GM12872 (cell line): ENCODE results near the gene TLK2.

Experiments used
- TF ChIP-seq, protein P1 (sequence below): IDR thresholded peaks from 3 replicates; pipeline ENCODE4 v1.5.1; 2011; ENCODE audit warnings: low read depth, mild to moderate bottlenecking, low read length, moderate library complexity; ENCODE audit not compliant: insufficient read depth

Gene TLK2

DNA sequence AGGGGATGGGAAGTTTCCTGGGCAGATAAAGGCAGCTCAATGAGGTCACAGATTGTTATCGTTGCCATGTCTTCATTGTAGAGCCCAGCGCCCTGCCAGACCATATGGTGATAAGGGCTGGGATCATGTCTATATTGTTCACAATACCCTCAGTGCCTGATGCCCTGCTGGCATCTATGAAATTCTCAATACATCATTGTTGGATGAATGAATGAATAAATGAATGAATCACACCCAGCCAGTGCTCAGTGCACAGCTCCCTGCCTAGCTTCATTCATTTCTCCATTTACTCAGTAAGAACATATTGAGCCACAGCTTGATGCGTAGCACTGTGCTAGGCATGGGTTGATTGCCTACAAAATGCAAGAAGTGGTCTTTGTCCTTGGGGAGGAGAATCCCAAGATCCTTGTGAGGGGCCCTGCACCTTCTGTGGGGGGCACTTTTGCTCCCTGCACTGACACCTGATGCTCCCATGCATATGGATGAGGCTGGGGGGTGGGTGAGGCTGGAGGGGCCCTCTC lies 178.6 kb downstream of the TLK2 start:
- TF ChIP-seq, protein P1, sequence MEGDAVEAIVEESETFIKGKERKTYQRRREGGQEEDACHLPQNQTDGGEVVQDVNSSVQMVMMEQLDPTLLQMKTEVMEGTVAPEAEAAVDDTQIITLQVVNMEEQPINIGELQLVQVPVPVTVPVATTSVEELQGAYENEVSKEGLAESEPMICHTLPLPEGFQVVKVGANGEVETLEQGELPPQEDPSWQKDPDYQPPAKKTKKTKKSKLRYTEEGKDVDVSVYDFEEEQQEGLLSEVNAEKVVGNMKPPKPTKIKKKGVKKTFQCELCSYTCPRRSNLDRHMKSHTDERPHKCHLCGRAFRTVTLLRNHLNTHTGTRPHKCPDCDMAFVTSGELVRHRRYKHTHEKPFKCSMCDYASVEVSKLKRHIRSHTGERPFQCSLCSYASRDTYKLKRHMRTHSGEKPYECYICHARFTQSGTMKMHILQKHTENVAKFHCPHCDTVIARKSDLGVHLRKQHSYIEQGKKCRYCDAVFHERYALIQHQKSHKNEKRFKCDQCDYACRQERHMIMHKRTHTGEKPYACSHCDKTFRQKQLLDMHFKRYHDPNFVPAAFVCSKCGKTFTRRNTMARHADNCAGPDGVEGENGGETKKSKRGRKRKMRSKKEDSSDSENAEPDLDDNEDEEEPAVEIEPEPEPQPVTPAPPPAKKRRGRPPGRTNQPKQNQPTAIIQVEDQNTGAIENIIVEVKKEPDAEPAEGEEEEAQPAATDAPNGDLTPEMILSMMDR = no peak

DNA sequence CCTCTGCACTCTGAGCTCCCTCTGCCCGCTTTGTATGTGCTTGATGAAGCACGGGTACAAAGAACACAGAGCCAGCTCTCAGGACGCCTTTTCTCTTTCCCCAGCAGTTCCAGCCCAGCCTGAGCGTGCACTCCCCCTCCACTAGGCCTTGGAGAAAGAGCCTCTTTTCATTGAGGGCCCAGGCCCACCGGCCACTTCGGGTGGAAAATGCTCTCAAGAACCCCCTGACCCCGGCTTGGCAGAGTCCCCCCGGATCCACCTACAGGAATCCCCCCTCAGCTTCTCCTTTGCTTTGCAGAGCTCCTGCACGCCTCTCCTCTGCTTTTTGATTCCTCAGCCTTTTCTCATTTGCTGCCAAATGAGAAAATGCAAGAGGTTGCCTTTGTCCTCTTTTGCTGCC lies 179.1 kb downstream of the TLK2 start:
- TF ChIP-seq, protein P1 = no peak

DNA sequence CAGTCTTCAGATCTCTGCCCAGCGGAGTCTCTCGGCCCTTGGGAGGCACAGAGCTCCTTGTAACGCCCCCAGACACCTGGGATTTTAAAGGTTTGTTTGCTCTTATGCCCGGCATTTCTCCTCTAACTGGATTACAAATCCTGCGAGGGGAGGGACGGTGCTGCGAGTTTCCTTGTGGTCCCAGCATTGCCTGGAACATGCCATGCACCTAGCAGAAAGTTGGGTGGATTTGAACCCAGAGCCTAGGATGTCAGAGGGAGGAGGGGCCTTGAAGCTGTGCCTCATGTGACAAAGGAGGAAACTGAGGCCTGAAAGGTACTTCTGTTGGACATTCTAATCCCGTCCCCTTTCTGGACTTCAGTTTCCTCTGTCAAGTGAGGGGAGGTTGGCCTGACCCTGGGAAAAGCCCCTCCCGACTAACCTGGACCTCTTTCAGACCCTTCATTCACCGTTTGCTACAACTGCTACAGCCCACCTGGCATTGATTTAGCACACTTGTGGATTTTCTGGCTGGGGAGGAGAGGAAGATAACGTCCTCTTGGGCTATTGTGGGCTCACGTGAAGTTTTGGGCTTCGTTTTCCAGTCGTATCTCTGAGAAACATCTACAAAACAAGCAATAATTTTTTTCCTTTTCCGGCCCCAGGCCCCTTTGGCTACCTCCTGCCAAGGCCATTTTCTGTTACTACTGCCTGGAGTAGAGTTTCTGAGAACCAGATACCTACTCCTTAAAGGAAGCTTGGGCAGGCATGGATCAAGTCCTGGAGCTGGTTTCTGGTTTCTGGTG lies 179.7 kb downstream of the TLK2 start:
- TF ChIP-seq, protein P1 = no peak

DNA sequence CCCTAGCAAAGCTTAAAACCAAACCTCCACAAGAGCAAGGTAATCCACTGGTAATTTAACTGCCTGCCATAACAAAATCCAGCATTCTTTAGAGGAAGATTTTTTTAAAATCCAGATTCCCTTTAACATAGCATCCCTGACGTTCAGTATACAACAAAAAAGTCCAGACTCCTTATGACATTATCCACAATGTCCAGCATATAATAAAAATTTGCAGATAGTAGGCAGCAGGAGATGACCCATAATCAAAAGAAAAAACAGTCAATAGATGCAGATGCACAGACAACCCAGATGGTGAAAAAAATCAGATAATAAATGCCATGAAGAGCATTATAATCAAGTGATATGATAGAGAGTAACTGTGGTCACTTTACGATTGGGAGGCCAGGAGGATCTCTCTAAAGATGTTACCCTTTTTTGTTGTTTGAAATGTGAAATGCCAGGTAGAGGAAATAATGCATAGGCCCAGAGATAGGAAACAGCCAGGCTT lies 182.0 kb downstream of the TLK2 start:
- TF ChIP-seq, protein P1 = no peak

DNA sequence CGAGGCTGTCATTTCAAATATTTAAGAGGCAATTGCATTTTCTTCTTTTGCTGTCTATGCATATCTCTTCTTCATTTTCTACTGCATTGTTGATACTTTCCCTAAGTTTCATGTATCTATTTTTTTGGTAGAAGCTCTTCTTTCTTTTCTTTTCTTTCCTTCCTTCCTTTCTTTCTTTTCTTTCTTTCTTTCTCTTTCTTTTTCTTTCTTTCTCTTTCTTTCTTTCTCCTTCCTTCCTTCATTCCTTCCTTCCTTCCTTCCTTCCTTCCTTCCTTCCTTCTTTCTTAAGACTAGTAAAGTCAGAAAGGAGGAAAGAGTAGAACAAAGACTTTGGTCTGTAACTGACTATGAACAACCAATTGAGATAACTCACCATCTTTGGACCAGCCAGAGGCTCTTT lies 182.7 kb downstream of the TLK2 start:
- TF ChIP-seq, protein P1 = no peak

DNA sequence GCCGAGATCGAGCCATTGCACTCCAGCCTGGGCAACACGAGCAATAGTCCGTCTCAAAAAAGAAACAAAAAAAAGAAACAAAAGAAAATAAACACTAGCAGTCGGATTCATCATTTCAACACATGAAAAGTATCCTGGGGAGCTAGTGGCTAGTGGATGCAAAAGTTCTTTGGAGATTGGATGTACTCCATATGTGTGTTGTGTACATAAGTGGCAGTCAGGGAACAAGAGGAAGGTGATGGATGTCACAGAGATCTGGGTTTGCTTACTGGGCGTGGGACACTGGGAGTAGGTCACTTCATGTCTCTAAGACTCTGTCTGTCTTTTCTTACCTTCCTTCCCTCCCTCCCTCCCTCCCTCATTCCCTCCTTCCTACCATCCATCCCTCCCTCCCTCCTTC lies 184.2 kb downstream of the TLK2 start:
- TF ChIP-seq, protein P1 = no peak
